Endothelial cell of umbilical vein (primary cell): ENCODE data around the gene UNC119. TPM values are rescaled to one million over a fixed set of nuclear protein-coding genes. Genes with fewer than 3 reads are reported as not detected.

ENCODE experiments used
- BruUV-seq: library from RNA; stranded (reverse); fragments of 400-500 nt; replicated peaks from 2 replicates; lab custom pipeline; 2021; lab: Mats Ljungman, UMichigan
- CTCF ChIA-PET: fragments of 300-600, 350-600 bp; sonication (Branson Sonifier 250); formaldehyde crosslinking; loops from one replicate; lab custom pipeline; 2021; ENCODE audit warnings: antibody characterized with exemption, inconsistent platforms; lab: Charles Lee
- POLR2A ChIA-PET: fragments of 300-600, 350-600 bp; sonication (Branson Sonifier 250); formaldehyde crosslinking; loops from one replicate; lab custom pipeline; 2021; ENCODE audit warnings: antibody characterized with exemption, inconsistent platforms; lab: Charles Lee
- DNase-seq: peaks from one replicate; pipeline ENCODE4 v3.0.0-alpha.2; 2011; ENCODE audit warnings: low read depth, low spot score
- FAIRE-seq: peaks from 2 replicates; lab custom pipeline; 2011; peaks lifted over from hg19 to GRCh38; lab: Jason Lieb, UNC
- H2AFZ ChIP-seq: 2 replicates; pipeline ENCODE4 v1.6.0; 2012; ENCODE audit warnings: low read depth, low read length, control low read depth, inconsistent platforms
- H3K27ac ChIP-seq: 2 replicates; pipeline ENCODE4 v1.5.1; 2011; ENCODE audit warnings: low read depth, mild to moderate bottlenecking, control low read depth, low read length, moderate library complexity; ENCODE audit not compliant: insufficient read depth
- H3K27me3 ChIP-seq, 2 experiments: 2 replicates each; pipeline versions ENCODE4 v1.6.0 to v1.6.1; 2011; ENCODE audit warnings: low read length in 2 of 2, mixed read lengths in 1 of 2; ENCODE audit not compliant: control insufficient read depth in 2 of 2, insufficient read depth in 2 of 2
- H3K36me3 ChIP-seq, 2 experiments: 2 replicates in 1 of 2; 3 replicates in 1 of 2; pipeline ENCODE4 v1.5.1; 2011; ENCODE audit warnings: low read length in 2 of 2, mild to moderate bottlenecking in 1 of 2, moderate library complexity in 1 of 2; ENCODE audit not compliant: control insufficient read depth in 2 of 2, insufficient read depth in 2 of 2; ENCODE audit errors: extremely low read depth in 1 of 2
- H3K4me1 ChIP-seq: 3 replicates; pipeline ENCODE4 v1.5.1; 2011; ENCODE audit warnings: mild to moderate bottlenecking, low read length; ENCODE audit not compliant: control insufficient read depth, insufficient read depth; ENCODE audit errors: extremely low read depth
- H3K4me2 ChIP-seq: 2 replicates; pipeline ENCODE4 v1.6.1; 2011; ENCODE audit warnings: low read length, control low read depth, mixed read lengths; ENCODE audit not compliant: insufficient read depth
- H3K4me3 ChIP-seq, 3 experiments: fragments of 200-600 bp in 1 of 3; sonication (generic), shearing (Covaris generic) in 1 of 3; replicated peaks in 1 of 3; 2 replicates each; pipeline ENCODE4 v1.5.1; 2011 to 2016; ENCODE audit warnings: control low read depth in 3 of 3, low read length in 3 of 3, mild to moderate bottlenecking in 2 of 3, inconsistent platforms in 1 of 3, low read depth in 1 of 3, moderate library complexity in 1 of 3; ENCODE audit not compliant: insufficient read depth in 1 of 3
- H3K79me2 ChIP-seq: 2 replicates; pipeline ENCODE4 v1.6.0; 2012; ENCODE audit warnings: low read length, inconsistent platforms; ENCODE audit not compliant: control insufficient read depth, insufficient read depth
- H3K9ac ChIP-seq: replicated peaks from 2 replicates; pipeline ENCODE3; 2011; ENCODE audit warnings: low read length, control low read depth; ENCODE audit not compliant: insufficient read depth; ENCODE audit errors: extremely low read depth
- H3K9me1 ChIP-seq: replicated peaks from 3 replicates; pipeline ENCODE4 v1.6.0; 2011; ENCODE audit warnings: mild to moderate bottlenecking, low read length; ENCODE audit not compliant: control insufficient read depth, insufficient read depth; ENCODE audit errors: extremely low read depth
- H3K9me3 ChIP-seq: replicated peaks from 2 replicates; pipeline ENCODE4 v1.5.1; 2012; ENCODE audit warnings: low read length, inconsistent platforms; ENCODE audit not compliant: control insufficient read depth, insufficient read depth
- H4K20me1 ChIP-seq: replicated peaks from 2 replicates; pipeline ENCODE3; 2011; ENCODE audit warnings: mild to moderate bottlenecking, low read length; ENCODE audit not compliant: control insufficient read depth, insufficient read depth; ENCODE audit errors: extremely low read depth
- EZH2 ChIP-seq: IDR thresholded peaks from 2 replicates; pipeline ENCODE4 v1.6.1; 2012; ENCODE audit warnings: borderline replicate concordance, low read depth, mild to moderate bottlenecking, moderate library complexity, low read length, inconsistent platforms; ENCODE audit not compliant: severe bottlenecking
- FOS ChIP-seq: IDR thresholded peaks from 2 replicates; pipeline ENCODE4 v1.6.1; 2011; ENCODE audit warnings: mild to moderate bottlenecking, low read length, moderate library complexity, borderline replicate concordance; ENCODE audit not compliant: insufficient read depth
- GATA2 ChIP-seq: IDR thresholded peaks from 2 replicates; pipeline ENCODE4 v1.7.0; 2011; ENCODE audit warnings: low read depth, mild to moderate bottlenecking, moderate library complexity, mixed read lengths, low read length; ENCODE audit not compliant: insufficient read length, insufficient read depth
- JUN ChIP-seq: IDR thresholded peaks from 2 replicates; pipeline ENCODE4 v1.6.1; 2011; ENCODE audit warnings: borderline replicate concordance, low read depth; ENCODE audit not compliant: insufficient read length, insufficient read depth
- MAX ChIP-seq: IDR thresholded peaks from 2 replicates; pipeline ENCODE4 v1.6.1; 2011; ENCODE audit not compliant: insufficient read depth, insufficient read length
- MYC ChIP-seq: IDR thresholded peaks from one replicate; pipeline ENCODE4 v1.6.1; 2011; ENCODE audit warnings: mild to moderate bottlenecking, low read depth, low read length
- POLR2A ChIP-seq: IDR thresholded peaks from 2 replicates; pipeline ENCODE4 v1.6.1; 2012; ENCODE audit warnings: low read depth, mild to moderate bottlenecking, control low read depth, low read length
- POLR2AphosphoS5 ChIP-seq: IDR thresholded peaks from 2 replicates; pipeline ENCODE4 v1.6.1; 2012; ENCODE audit warnings: low read depth, mild to moderate bottlenecking, control low read depth, low read length, moderate library complexity; ENCODE audit not compliant: insufficient read depth
- dilution Hi-C: fragments of 300-500 bp; cut with MboI; formaldehyde crosslinking; loops from one replicate; pipeline ENCODE4 v1.15.0; 2019; ENCODE audit warnings: low sequenced_read_pairs; ENCODE audit not compliant: extremely low pct_ligation_motif_present
- intact Hi-C: fragments of 100-400 bp; cut with micrococcal nuclease; formaldehyde crosslinking; loops from one replicate; pipeline ENCODE4 v1.10.0; 2022
- polyA plus RNA-seq, 4 experiments: library from polyadenylated mRNA; depleted of rRNA in 3 of 4; stranded (reverse) in 3 of 4; unstranded in 1 of 4; fragments of >200 nt; gene quantifications; 2 replicates each; pipeline versions ENCODE4 v1.2.1 to v1.2.3, GENCODE V29; 2011 to 2012; ENCODE audit warnings: missing spikeins in 1 of 4
- total RNA-seq: library from RNA; stranded (reverse); gene quantifications from 2 replicates; pipeline ENCODE4 v1.2.3, GENCODE V29; 2021
- TF ChIP-seq, protein P1 (sequence below), 2 donors: IDR thresholded peaks; 1 replicate in 1 of 2; 2 replicates in 1 of 2; pipeline ENCODE4 v1.5.1; 2011; ENCODE audit warnings: low read length in 2 of 2, mild to moderate bottlenecking in 2 of 2, moderate library complexity in 2 of 2, control low read depth in 1 of 2, inconsistent platforms in 1 of 2, low read depth in 1 of 2; ENCODE audit not compliant: insufficient read depth in 1 of 2; ENCODE audit errors: extremely low read depth in 1 of 2

The UNC119 gene
- total and polyA plus RNA-seq, 2 donors (not counting 3 experiments of a cell fraction or from before 2014, with no cell fraction given): 26.3 to 67.8 TPM

DNA sequence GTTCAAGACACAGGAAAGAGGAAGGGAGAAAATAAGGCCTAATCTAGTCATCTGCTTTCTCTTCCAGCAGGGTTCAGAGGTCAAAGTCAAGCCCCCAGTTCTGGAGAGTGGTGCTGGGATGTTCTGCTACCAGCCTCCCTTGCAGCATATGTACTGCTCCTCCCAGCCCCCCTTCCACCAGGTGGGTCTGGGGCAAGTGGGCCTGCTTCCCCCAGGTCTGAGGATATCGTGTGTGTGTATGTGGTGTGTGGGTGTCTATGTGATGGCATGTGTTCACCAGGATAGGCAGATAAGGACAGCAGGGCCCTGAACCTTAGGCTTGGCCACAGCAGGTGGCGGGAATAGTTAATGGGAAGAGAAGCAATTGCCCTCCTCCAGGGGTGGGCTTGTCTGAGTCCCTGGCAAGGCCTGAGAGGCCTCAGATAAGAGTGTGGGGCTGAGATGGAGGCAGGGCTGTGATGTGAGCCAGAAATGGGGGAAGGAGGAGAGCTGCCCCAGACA is 25.2 kb downstream of the UNC119 start:
- FAIRE-seq (no peak), DNase-seq (no peak)
- no peaks in the 10 kb centered on the region for H3K27me3 ChIP-seq
- no peaks in the 10 kb centered on the region for H3K79me2 ChIP-seq
- POLR2A ChIA-PET: no interaction called here
- H3K4me1 ChIP-seq: no peaks in the 10 kb centered on the region
- H4K20me1 ChIP-seq: no peaks in the 10 kb centered on the region
- no peak for TF ChIP-seq POLR2A
- TF ChIP-seq POLR2AphosphoS5: no peak
- no peak for TF ChIP-seq FOS
- no peak for TF ChIP-seq GATA2
- TF ChIP-seq MAX: no peak
- TF ChIP-seq JUN: no peak
- TF ChIP-seq, protein P1, sequence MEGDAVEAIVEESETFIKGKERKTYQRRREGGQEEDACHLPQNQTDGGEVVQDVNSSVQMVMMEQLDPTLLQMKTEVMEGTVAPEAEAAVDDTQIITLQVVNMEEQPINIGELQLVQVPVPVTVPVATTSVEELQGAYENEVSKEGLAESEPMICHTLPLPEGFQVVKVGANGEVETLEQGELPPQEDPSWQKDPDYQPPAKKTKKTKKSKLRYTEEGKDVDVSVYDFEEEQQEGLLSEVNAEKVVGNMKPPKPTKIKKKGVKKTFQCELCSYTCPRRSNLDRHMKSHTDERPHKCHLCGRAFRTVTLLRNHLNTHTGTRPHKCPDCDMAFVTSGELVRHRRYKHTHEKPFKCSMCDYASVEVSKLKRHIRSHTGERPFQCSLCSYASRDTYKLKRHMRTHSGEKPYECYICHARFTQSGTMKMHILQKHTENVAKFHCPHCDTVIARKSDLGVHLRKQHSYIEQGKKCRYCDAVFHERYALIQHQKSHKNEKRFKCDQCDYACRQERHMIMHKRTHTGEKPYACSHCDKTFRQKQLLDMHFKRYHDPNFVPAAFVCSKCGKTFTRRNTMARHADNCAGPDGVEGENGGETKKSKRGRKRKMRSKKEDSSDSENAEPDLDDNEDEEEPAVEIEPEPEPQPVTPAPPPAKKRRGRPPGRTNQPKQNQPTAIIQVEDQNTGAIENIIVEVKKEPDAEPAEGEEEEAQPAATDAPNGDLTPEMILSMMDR (IDR thresholded peaks at IDR 0.05; ENCODE audit: extremely low read depth in 1 of 2, insufficient read depth in 1 of 2, low read depth in 1 of 2, low read length in 2 of 2): no peak
- no peak for TF ChIP-seq EZH2
- TF ChIP-seq MYC: no peak
- H3K27ac ChIP-seq: no peak overlapping the region
- no peak overlapping the region for H3K9ac ChIP-seq
- H3K4me3 ChIP-seq: no peak overlapping the region
- intact Hi-C loops: no loop called here
- H2AFZ ChIP-seq: no peak overlapping the region
- H3K9me3 ChIP-seq: no peaks in the 10 kb centered on the region
- dilution Hi-C loops: no loop called here
- no peak overlapping the region for H3K4me2 ChIP-seq
- BruUV-seq: no TSS peak
- no peaks in the 10 kb centered on the region for H3K36me3 ChIP-seq
- CTCF ChIA-PET: interaction anchor here (1.0 kb wide), 1 partner anchor 61 kb away, joined by 3 read pairs; no protein-coding TSS in a partner anchor
- no peaks in the 10 kb centered on the region for H3K9me1 ChIP-seq
